Activated CD4-positive, alpha-beta T cell treated with anti-CD3 and anti-CD28 coated beads for 24 hours (primary cell): ENCODE data around the gene IER2.
"Not testable (repeated sequence)": the region's sequence is repeated elsewhere in the genome, so short reads cannot be mapped to it uniquely, and the experiment has no call there.

ENCODE experiments used
- DNase-seq, 2 donors: peaks; one replicate each; pipeline ENCODE4 v3.0.0-alpha.2; 2020; ENCODE audit warnings: low read depth in 2 of 2

The IER2 gene

GRCh38 chr19:13138171-13138915 lies 11.9 kb upstream of the IER2 start:
- no peak for DNase-seq

- no peak for DNase-seq
Observed at GRCh38 chr19:13138916-13139198, 11.4 kb upstream of the IER2 start.

GRCh38 chr19:13139633-13140311 lies 10.4 kb upstream of the IER2 start:
- no peak for DNase-seq

- DNase-seq = no peak
Observed at GRCh38 chr19:13146763-13147563, 3.2 kb upstream of the IER2 start.

GRCh38 chr19:13149173-13149627 lies 1.0 kb upstream of the IER2 start:
- not testable (repeated sequence) for DNase-seq

- DNase-seq = no peak
Observed at GRCh38 chr19:13149628-13150186, 504 bp upstream of the IER2 start.

GRCh38 chr19:13150931-13151604 lies 857 bp downstream of the IER2 start:
- no peak for DNase-seq

GRCh38 chr19:13151605-13152355 lies 1.6 kb downstream of the IER2 start:
- peak; percentile 91 to 93 for DNase-seq

GRCh38 chr19:13152356-13152973 lies 2.3 kb downstream of the IER2 start:
- DNase-seq = no peak

- DNase-seq = peak; percentile 96 to 98
Observed at GRCh38 chr19:13152974-13153568, 2.9 kb downstream of the IER2 start.

GRCh38 chr19:13153569-13154240 lies 3.5 kb downstream of the IER2 start:
- DNase-seq = no peak

- DNase-seq = peak; percentile 41 to 69
Observed at GRCh38 chr19:13154241-13154778, 4.1 kb downstream of the IER2 start.

- DNase-seq = peak; percentile 67 to 76
Observed at GRCh38 chr19:13154911-13155471, 4.8 kb downstream of the IER2 start.

- peak in 1 of 2 donors; percentile 35 for DNase-seq
Observed at GRCh38 chr19:13155472-13156359, 5.5 kb downstream of the IER2 start.

GRCh38 chr19:13159713-13160112 lies 9.5 kb downstream of the IER2 start:
- no peak for DNase-seq

- DNase-seq = no peak
Observed at GRCh38 chr19:13160557-13160956, 10.3 kb downstream of the IER2 start.

GRCh38 chr19:13162724-13163608 lies 12.8 kb downstream of the IER2 start:
- peak; percentile 81 to 91 for DNase-seq
